ENCODE measurements around the gene ZBTB46.
A peak's percentile ranks its signal among the peaks of the same experiment; 100 is the strongest.
"Not testable (repeated sequence)": the region's sequence is repeated elsewhere in the genome, so short reads cannot be mapped to it uniquely, and the experiment has no call there.

Gene ZBTB46

GRCh38 chr20:63783970-63784369, 47.1 kb downstream of the ZBTB46 start:
- DNase-seq = no peak

GRCh38 chr20:63782521-63782971, 48.5 kb downstream of the ZBTB46 start:
- no peak for DNase-seq

GRCh38 chr20:63782051-63782471, 49.0 kb downstream of the ZBTB46 start:
- peak; percentile 29 for DNase-seq

GRCh38 chr20:63781181-63781580, 49.9 kb downstream of the ZBTB46 start:
- no peak for DNase-seq

- no peak for DNase-seq
Observed at GRCh38 chr20:63778857-63779256, 52.2 kb downstream of the ZBTB46 start.

- no peak for DNase-seq
Observed at GRCh38 chr20:63778034-63778752, 52.9 kb downstream of the ZBTB46 start.

- no peak for DNase-seq
Observed at GRCh38 chr20:63777614-63778013, 53.5 kb downstream of the ZBTB46 start.

- not testable (repeated sequence) for DNase-seq
Observed at GRCh38 chr20:63776875-63777274, 54.2 kb downstream of the ZBTB46 start.

GRCh38 chr20:63775096-63775978, 55.7 kb downstream of the ZBTB46 start:
- DNase-seq = peak; percentile 40

GRCh38 chr20:63774306-63774705, 56.8 kb downstream of the ZBTB46 start:
- no peak for DNase-seq

GRCh38 chr20:63773571-63774241, 57.4 kb downstream of the ZBTB46 start:
- no peak for DNase-seq

GRCh38 chr20:63772781-63773518, 58.1 kb downstream of the ZBTB46 start:
- no peak for DNase-seq

GRCh38 chr20:63771046-63771707, 59.9 kb downstream of the ZBTB46 start:
- no peak for DNase-seq

- DNase-seq = no peak
Observed at GRCh38 chr20:63769891-63770474, 61.1 kb downstream of the ZBTB46 start.

- DNase-seq = no peak
Observed at GRCh38 chr20:63768591-63769515, 62.2 kb downstream of the ZBTB46 start.

- no peak for DNase-seq
Observed at GRCh38 chr20:63767886-63768285, 63.2 kb downstream of the ZBTB46 start.

GRCh38 chr20:63767456-63767855, 63.6 kb downstream of the ZBTB46 start:
- DNase-seq = no peak

GRCh38 chr20:63766695-63767426, 64.2 kb downstream of the ZBTB46 start:
- DNase-seq = no peak

GRCh38 chr20:63765902-63766301, 65.2 kb downstream of the ZBTB46 start:
- DNase-seq = no peak

Measured in stimulated activated CD4-positive, alpha-beta T cell treated with anti-CD3 and anti-CD28 coated beads, Interleukin-4, amount 100 ng/mL, for 1 hour (primary cell).